ENCODE results near the gene HOXA1. TPM values are rescaled to one million over a fixed set of nuclear protein-coding genes. Genes with fewer than 3 reads are reported as not detected.

HOXA1 gene
- total RNA-seq, 1 experiment from 2014 or later, result 4.4 TPM

- Histone ChIP-seq H3K36me3 (ENCODE audit: insufficient read depth, low read length) (no peaks in the 10 kb centered on the region), H3K4me1 (ENCODE audit: low read length) (peaks cover 9% of the 10 kb centered on the region), H3K27ac (ENCODE audit: low read length) (no peak overlapping the region), H3K27me3 (ENCODE audit: low read length) (no peaks in the 10 kb centered on the region), H3K4me3 (ENCODE audit: low read length) (no peak overlapping the region), H3K79me2 (ENCODE audit: low read length) (peaks cover 9% of the 10 kb centered on the region; the same call in 1 of the 2 replicates), H3K4me2 (ENCODE audit: low read depth, low read length, poor library complexity, severe bottlenecking) (no peak overlapping the region), H2AFZ (ENCODE audit: low read length) (no peak overlapping the region), H3K9me2 (replicated peaks; ENCODE audit: insufficient read depth, low read length) (no peaks in the 10 kb centered on the region), H3K9ac (ENCODE audit: low read length) (no peak overlapping the region), H4K20me1 (ENCODE audit: insufficient read depth, low read depth, low read length) (no peaks in the 10 kb centered on the region), H3K9me3 (ENCODE audit: low read length) (no peaks in the 10 kb centered on the region)
- no peak for DNase-seq
Observed at GRCh38 chr7:27128776-27129728, 33.3 kb upstream of the HOXA1 start.

DNA sequence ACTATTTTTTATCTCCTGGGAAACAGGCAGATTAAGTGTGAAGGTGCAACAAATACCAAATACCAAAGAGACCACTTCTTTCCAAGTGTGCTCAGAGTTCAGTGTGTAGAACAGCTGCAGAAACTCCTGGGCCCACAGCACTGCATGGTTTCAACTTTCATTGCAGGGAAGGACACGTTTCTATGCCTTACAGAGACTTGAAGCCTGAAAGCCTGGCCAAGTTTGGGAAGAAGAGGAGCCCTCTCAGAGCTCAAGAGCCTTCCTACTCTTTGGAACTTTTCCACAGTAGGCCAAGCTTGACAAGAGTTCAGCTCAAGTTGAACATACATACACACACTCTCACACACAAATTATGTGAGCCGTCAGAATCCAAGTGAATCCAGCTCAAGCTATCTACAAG lies 32.2 kb upstream of the HOXA1 start:
- Histone ChIP-seq H3K9me3 (ENCODE audit: low read length) (no peaks in the 10 kb centered on the region), H3K79me2 (ENCODE audit: low read length) (no peaks in the 10 kb centered on the region), H3K27ac (ENCODE audit: low read length) (no peak overlapping the region), H3K9ac (ENCODE audit: low read length) (no peak overlapping the region), H3K4me2 (ENCODE audit: low read depth, low read length, poor library complexity, severe bottlenecking) (no peak overlapping the region), H4K20me1 (ENCODE audit: insufficient read depth, low read depth, low read length) (no peaks in the 10 kb centered on the region), H3K9me2 (replicated peaks; ENCODE audit: insufficient read depth, low read length) (no peaks in the 10 kb centered on the region), H3K4me1 (ENCODE audit: low read length) (peaks cover 9% of the 10 kb centered on the region), H3K36me3 (ENCODE audit: insufficient read depth, low read length) (no peaks in the 10 kb centered on the region), H3K4me3 (ENCODE audit: low read length) (no peak overlapping the region), H2AFZ (ENCODE audit: low read length) (no peak overlapping the region), H3K27me3 (ENCODE audit: low read length) (no peaks in the 10 kb centered on the region)
- no peak for DNase-seq

GRCh38 chr7:27126596-27127327 lies 31.0 kb upstream of the HOXA1 start:
- no peak overlapping the region for H3K4me3 ChIP-seq (ENCODE audit: low read length)
- H3K9ac ChIP-seq (ENCODE audit: low read length), result no peak overlapping the region
- H4K20me1 ChIP-seq (ENCODE audit: insufficient read depth, low read depth, low read length), result no peaks in the 10 kb centered on the region
- H3K79me2 ChIP-seq (ENCODE audit: low read length), result no peaks in the 10 kb centered on the region
- peaks cover 9% of the 10 kb centered on the region for H3K4me1 ChIP-seq (ENCODE audit: low read length)
- H3K27me3 ChIP-seq (ENCODE audit: low read length), result no peaks in the 10 kb centered on the region
- H3K36me3 ChIP-seq (ENCODE audit: insufficient read depth, low read length), result no peaks in the 10 kb centered on the region
- no peak for DNase-seq
- no peaks in the 10 kb centered on the region for H3K9me3 ChIP-seq (ENCODE audit: low read length)
- no peak overlapping the region for H2AFZ ChIP-seq (ENCODE audit: low read length)
- H3K4me2 ChIP-seq (ENCODE audit: low read depth, low read length, poor library complexity, severe bottlenecking), result no peak overlapping the region
- H3K9me2 ChIP-seq (replicated peaks; ENCODE audit: insufficient read depth, low read length), result no peaks in the 10 kb centered on the region
- H3K27ac ChIP-seq (ENCODE audit: low read length), result no peak overlapping the region

- peaks cover 9% of the 10 kb centered on the region for H3K4me1 ChIP-seq (ENCODE audit: low read length)
- H4K20me1 ChIP-seq (ENCODE audit: insufficient read depth, low read depth, low read length), result no peaks in the 10 kb centered on the region
- no peaks in the 10 kb centered on the region for H3K36me3 ChIP-seq (ENCODE audit: insufficient read depth, low read length)
- no peaks in the 10 kb centered on the region for H3K27me3 ChIP-seq (ENCODE audit: low read length)
- no peaks in the 10 kb centered on the region for H3K9me2 ChIP-seq (replicated peaks; ENCODE audit: insufficient read depth, low read length)
- no peaks in the 10 kb centered on the region for H3K9me3 ChIP-seq (ENCODE audit: low read length)
- DNase-seq, result no peak
- H3K27ac ChIP-seq (ENCODE audit: low read length), result no peak overlapping the region
- no peak overlapping the region for H3K4me2 ChIP-seq (ENCODE audit: low read depth, low read length, poor library complexity, severe bottlenecking)
- no peak overlapping the region for H2AFZ ChIP-seq (ENCODE audit: low read length)
- H3K9ac ChIP-seq (ENCODE audit: low read length), result no peak overlapping the region
- H3K4me3 ChIP-seq (ENCODE audit: low read length), result no peak overlapping the region
- no peaks in the 10 kb centered on the region for H3K79me2 ChIP-seq (ENCODE audit: low read length)
Observed at GRCh38 chr7:27125986-27126394, 30.2 kb upstream of the HOXA1 start.

DNA sequence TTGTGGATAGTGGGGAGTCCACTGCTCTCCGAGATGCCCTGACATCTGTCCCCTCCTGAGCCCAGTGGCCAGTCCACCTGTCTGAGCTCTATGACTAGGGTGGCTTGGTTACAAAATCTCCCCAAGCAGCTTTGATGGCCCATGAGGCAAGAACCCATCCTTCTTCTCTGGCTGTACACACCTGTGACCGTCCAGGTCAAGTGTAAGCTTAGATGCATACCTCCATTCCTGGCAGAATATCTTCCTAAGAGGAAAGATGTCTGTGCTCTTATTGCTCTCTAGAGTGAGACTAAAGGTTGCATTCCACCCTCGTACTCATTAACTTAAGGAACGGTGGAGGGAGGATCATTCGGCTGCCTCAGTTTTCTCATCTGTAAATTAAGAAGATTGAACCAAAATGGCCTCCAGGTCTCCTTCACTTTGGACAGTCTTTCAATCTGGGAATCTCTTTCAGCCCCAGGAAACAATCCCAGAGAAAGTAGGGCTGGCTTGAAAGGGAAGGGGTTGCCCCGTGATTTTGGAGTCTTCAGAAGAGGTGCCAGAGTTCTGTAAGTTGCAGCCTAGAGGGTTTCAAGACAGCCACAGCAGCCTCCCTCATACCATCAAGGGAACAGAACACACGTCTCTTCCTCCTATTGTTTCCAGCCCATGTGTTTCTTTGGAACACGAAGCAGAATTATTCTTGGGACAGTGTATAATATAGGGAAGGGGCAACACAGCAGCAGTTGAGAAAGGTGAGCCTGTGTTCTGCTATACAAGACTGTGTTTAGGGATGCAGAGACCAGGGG lies 29.3 kb upstream of the HOXA1 start:
- Histone ChIP-seq H2AFZ (ENCODE audit: low read length) (no peak overlapping the region), H3K36me3 (ENCODE audit: insufficient read depth, low read length) (no peaks in the 10 kb centered on the region), H3K27ac (ENCODE audit: low read length) (no peak overlapping the region), H3K9ac (ENCODE audit: low read length) (no peak overlapping the region), H3K9me2 (replicated peaks; ENCODE audit: insufficient read depth, low read length) (no peaks in the 10 kb centered on the region), H3K4me3 (ENCODE audit: low read length) (no peak overlapping the region), H3K9me3 (ENCODE audit: low read length) (no peaks in the 10 kb centered on the region), H3K4me1 (ENCODE audit: low read length) (peaks cover 9% of the 10 kb centered on the region), H3K4me2 (ENCODE audit: low read depth, low read length, poor library complexity, severe bottlenecking) (no peak overlapping the region), H4K20me1 (ENCODE audit: insufficient read depth, low read depth, low read length) (no peaks in the 10 kb centered on the region), H3K79me2 (ENCODE audit: low read length) (no peaks in the 10 kb centered on the region), H3K27me3 (ENCODE audit: low read length) (no peaks in the 10 kb centered on the region)
- DNase-seq, result no peak

DNA sequence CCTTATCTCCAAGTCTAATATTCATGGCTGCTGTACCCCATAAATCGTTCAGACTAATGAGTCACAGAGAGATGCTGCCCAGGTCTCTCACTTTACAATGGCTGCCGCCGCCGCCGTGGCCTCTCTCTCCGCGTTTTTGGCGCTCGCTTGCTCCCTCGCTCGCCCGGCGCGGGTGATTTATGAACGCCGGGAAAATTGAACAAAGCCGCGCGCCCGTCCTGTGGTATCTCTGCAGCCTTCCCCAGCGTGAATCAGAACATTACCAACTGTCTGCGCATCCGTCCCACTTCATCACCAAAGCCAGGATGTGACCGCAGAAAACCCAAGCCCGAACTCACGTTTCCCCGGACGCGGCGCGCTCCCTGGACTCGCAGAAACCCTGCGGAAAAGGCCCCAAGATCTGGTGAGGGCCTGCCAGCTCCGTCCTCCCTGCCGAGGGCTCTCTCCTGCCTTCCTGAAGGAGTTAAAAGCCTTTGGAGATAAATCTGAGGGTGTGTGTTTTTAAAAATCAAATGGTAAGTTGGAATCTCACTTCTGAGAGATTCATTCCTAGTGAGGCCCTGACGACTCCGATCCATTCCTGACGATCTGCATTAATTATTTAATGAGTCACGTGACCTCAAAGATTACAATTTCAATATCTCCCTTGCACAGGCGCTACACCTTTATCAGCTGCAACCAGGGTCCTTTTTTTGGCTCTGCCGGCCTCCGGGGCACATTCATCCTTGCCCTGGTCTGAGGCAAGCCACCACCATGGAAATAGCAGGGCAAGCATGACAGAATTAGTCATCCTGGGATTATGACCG lies 28.5 kb upstream of the HOXA1 start:
- Histone ChIP-seq H3K9ac (ENCODE audit: low read length) (no peak overlapping the region), H4K20me1 (ENCODE audit: insufficient read depth, low read depth, low read length) (no peaks in the 10 kb centered on the region), H3K79me2 (ENCODE audit: low read length) (no peaks in the 10 kb centered on the region), H3K9me3 (ENCODE audit: low read length) (no peaks in the 10 kb centered on the region), H3K4me2 (ENCODE audit: low read depth, low read length, poor library complexity, severe bottlenecking) (no peak overlapping the region), H3K36me3 (ENCODE audit: insufficient read depth, low read length) (no peaks in the 10 kb centered on the region), H2AFZ (ENCODE audit: low read length) (no peak overlapping the region), H3K9me2 (replicated peaks; ENCODE audit: insufficient read depth, low read length) (no peaks in the 10 kb centered on the region), H3K27ac (ENCODE audit: low read length) (no peak overlapping the region), H3K4me3 (ENCODE audit: low read length) (no peak overlapping the region), H3K4me1 (ENCODE audit: low read length) (peaks cover 9% of the 10 kb centered on the region), H3K27me3 (ENCODE audit: low read length) (no peaks in the 10 kb centered on the region)
- DNase-seq, result no peak

- no peak overlapping the region for H2AFZ ChIP-seq (ENCODE audit: low read length)
- DNase-seq, result no peak
- H3K4me1 ChIP-seq (ENCODE audit: low read length), result peaks cover 9% of the 10 kb centered on the region
- no peaks in the 10 kb centered on the region for H4K20me1 ChIP-seq (ENCODE audit: insufficient read depth, low read depth, low read length)
- H3K27me3 ChIP-seq (ENCODE audit: low read length), result no peaks in the 10 kb centered on the region
- H3K9me3 ChIP-seq (ENCODE audit: low read length), result no peaks in the 10 kb centered on the region
- no peak overlapping the region for H3K4me2 ChIP-seq (ENCODE audit: low read depth, low read length, poor library complexity, severe bottlenecking)
- no peaks in the 10 kb centered on the region for H3K9me2 ChIP-seq (replicated peaks; ENCODE audit: insufficient read depth, low read length)
- no peak overlapping the region for H3K27ac ChIP-seq (ENCODE audit: low read length)
- no peaks in the 10 kb centered on the region for H3K36me3 ChIP-seq (ENCODE audit: insufficient read depth, low read length)
- no peaks in the 10 kb centered on the region for H3K79me2 ChIP-seq (ENCODE audit: low read length)
- H3K9ac ChIP-seq (ENCODE audit: low read length), result no peak overlapping the region
- H3K4me3 ChIP-seq (ENCODE audit: low read length), result no peak overlapping the region
Observed at GRCh38 chr7:27123477-27124053, 27.8 kb upstream of the HOXA1 start.

Measured in Karpas-422 (cell line).